HL-60 (cell line): ENCODE data around the gene VSTM2B.

Experiments used
- DNase-seq, 2 experiments: peaks; one replicate each; pipeline ENCODE4 v3.0.0-alpha.2; 2010 to 2020; ENCODE audit warnings: low read depth in 1 of 2, low spot score in 1 of 2
- H3K27ac ChIP-seq: fragments of 250-450 bp; sonication (Bioruptor Pico); replicated peaks from 2 replicates; pipeline ENCODE4 v1.5.1; 2020; ENCODE audit warnings: mild to moderate bottlenecking, moderate library complexity
- H3K27me3 ChIP-seq: fragments of 250-450 bp; sonication (Bioruptor Pico); 2 replicates; pipeline ENCODE4 v1.5.1; 2021; ENCODE audit warnings: mild to moderate bottlenecking, moderate library complexity; ENCODE audit not compliant: insufficient read depth, poor library complexity, severe bottlenecking
- H3K4me3 ChIP-seq: replicated peaks from 2 replicates; pipeline ENCODE4 v1.5.1; 2011; ENCODE audit warnings: mild to moderate bottlenecking, control low read depth, low read length; ENCODE audit not compliant: insufficient read depth
- GABPA ChIP-seq: IDR thresholded peaks from 2 replicates; pipeline ENCODE4 v1.6.1; 2012; ENCODE audit warnings: low read depth
- POLR2AphosphoS5 ChIP-seq: IDR thresholded peaks from 2 replicates; pipeline ENCODE4 v1.6.1; 2012; ENCODE audit warnings: low read depth
- SPI1 ChIP-seq: IDR thresholded peaks from 2 replicates; pipeline ENCODE4 v1.6.1; 2012; ENCODE audit warnings: low read depth, mild to moderate bottlenecking, borderline replicate concordance
- TF ChIP-seq, protein P1 (sequence below): IDR thresholded peaks from one replicate; pipeline ENCODE4 v1.5.1; 2011; ENCODE audit warnings: low read length, control low read depth, inconsistent platforms; ENCODE audit not compliant: insufficient read depth
- TF ChIP-seq, protein P2 (sequence below): IDR thresholded peaks from 2 replicates; pipeline ENCODE4 v1.6.1; 2012; ENCODE audit warnings: low read depth; ENCODE audit not compliant: insufficient replicate concordance

VSTM2B gene

DNA sequence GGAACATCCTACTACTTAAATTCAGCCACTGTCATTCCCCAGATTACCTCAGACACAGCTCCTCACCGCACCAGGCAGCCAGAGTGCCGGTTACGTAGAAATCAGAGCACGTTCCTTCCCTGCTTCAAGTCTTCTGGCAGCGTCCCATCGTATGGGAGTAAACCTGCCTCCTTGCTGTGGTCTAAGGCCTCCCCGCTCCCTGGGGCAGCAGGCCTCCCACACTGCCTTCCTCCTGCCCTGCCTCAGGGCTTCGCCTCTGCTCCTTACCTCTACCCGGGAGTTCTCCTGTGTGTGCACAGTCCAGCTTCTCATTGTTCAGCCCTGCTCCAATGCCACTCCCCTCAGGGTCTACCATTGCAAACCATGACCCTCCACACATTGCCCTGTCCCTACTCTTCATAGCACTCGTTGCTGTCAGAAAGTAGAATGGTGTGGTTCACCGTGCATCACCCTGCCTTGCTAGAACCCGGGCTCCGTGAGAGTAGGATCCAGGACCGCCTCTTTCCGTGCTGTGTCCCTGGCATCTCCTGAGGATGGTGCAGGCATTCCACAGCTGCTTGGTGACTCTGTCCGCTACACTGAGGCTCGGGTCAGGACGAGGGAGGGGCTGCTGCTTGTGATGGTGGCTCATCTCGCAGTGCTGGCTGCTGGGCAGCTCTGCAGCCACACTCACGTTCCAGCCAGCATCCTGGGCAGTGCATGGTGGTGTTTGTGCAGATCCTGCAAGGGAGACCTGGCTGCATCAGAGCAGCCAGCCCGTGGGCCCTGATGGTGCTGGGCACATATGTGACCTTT is 87.2 kb downstream of the VSTM2B start:
- Histone ChIP-seq H3K27me3 (no peaks in the 10 kb centered on the region), H3K4me3 (no peak overlapping the region)
- TF ChIP-seq GABPA (no peak), SPI1 (no peak), POLR2AphosphoS5 (no peak)
- TF ChIP-seq, protein P1, sequence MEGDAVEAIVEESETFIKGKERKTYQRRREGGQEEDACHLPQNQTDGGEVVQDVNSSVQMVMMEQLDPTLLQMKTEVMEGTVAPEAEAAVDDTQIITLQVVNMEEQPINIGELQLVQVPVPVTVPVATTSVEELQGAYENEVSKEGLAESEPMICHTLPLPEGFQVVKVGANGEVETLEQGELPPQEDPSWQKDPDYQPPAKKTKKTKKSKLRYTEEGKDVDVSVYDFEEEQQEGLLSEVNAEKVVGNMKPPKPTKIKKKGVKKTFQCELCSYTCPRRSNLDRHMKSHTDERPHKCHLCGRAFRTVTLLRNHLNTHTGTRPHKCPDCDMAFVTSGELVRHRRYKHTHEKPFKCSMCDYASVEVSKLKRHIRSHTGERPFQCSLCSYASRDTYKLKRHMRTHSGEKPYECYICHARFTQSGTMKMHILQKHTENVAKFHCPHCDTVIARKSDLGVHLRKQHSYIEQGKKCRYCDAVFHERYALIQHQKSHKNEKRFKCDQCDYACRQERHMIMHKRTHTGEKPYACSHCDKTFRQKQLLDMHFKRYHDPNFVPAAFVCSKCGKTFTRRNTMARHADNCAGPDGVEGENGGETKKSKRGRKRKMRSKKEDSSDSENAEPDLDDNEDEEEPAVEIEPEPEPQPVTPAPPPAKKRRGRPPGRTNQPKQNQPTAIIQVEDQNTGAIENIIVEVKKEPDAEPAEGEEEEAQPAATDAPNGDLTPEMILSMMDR, result no peak
- TF ChIP-seq, protein P2, sequence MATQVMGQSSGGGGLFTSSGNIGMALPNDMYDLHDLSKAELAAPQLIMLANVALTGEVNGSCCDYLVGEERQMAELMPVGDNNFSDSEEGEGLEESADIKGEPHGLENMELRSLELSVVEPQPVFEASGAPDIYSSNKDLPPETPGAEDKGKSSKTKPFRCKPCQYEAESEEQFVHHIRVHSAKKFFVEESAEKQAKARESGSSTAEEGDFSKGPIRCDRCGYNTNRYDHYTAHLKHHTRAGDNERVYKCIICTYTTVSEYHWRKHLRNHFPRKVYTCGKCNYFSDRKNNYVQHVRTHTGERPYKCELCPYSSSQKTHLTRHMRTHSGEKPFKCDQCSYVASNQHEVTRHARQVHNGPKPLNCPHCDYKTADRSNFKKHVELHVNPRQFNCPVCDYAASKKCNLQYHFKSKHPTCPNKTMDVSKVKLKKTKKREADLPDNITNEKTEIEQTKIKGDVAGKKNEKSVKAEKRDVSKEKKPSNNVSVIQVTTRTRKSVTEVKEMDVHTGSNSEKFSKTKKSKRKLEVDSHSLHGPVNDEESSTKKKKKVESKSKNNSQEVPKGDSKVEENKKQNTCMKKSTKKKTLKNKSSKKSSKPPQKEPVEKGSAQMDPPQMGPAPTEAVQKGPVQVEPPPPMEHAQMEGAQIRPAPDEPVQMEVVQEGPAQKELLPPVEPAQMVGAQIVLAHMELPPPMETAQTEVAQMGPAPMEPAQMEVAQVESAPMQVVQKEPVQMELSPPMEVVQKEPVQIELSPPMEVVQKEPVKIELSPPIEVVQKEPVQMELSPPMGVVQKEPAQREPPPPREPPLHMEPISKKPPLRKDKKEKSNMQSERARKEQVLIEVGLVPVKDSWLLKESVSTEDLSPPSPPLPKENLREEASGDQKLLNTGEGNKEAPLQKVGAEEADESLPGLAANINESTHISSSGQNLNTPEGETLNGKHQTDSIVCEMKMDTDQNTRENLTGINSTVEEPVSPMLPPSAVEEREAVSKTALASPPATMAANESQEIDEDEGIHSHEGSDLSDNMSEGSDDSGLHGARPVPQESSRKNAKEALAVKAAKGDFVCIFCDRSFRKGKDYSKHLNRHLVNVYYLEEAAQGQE, result no peak

DNA sequence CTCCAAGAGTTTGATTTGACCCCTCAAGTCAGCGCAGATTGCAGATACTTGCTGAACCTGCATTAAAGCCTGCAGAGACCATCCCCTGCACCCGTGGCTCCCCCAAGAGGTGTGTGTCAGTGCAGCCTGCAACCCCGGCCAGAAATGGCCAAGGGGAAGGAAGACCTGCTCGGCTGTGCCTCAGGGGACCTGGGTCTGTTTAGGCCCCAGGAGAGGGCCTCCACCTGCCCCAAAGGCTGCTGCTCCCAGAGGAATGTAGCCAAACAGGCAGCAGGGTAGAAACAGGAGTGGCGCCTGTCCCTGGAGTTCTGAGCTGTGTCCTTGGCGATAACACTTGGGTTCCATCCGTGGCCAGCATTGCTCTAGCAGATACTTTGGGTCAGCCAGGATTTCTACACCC is 88.3 kb downstream of the VSTM2B start:
- Histone ChIP-seq H3K27me3 (no peaks in the 10 kb centered on the region), H3K27ac (no peak overlapping the region), H3K4me3 (no peak overlapping the region)
- no peak for DNase-seq
- no peak for TF ChIP-seq SPI1
- TF ChIP-seq POLR2AphosphoS5, result no peak
- TF ChIP-seq GABPA, result no peak
- TF ChIP-seq, protein P2, result no peak
- TF ChIP-seq, protein P1, result no peak

More for the DNA sequence above, 87.2 kb downstream of the VSTM2B start:
- H3K27ac ChIP-seq, result no peak overlapping the region
- no peak for DNase-seq
